Gastroesophageal sphincter (tissue), 3 donors: ENCODE data around the gene EPHA8.

ENCODE experiments used
- POLR2A ChIP-seq, 2 donors: fragments of 450-650 bp; IDR thresholded peaks; one replicate each; pipeline ENCODE4 v1.6.1; 2017; ENCODE audit warnings: antibody characterized with exemption in 2 of 2, mild to moderate bottlenecking in 2 of 2, moderate library complexity in 1 of 2
- POLR2AphosphoS5 ChIP-seq: sonication (generic); formaldehyde crosslinking; IDR thresholded peaks from one replicate; pipeline ENCODE4 v1.6.1; 2017; ENCODE audit warnings: antibody characterized with exemption
- TF ChIP-seq, protein P1 (sequence below), 4 experiments: fragments of 200-600 bp in 2 of 4; fragments of 450-650 bp in 2 of 4; sonication (generic) in 1 of 4; IDR thresholded peaks; one replicate each; pipeline ENCODE4 v1.5.1; 2017 to 2019; ENCODE audit warnings: antibody characterized with exemption in 4 of 4, mild to moderate bottlenecking in 2 of 4, moderate library complexity in 2 of 4

DNA sequence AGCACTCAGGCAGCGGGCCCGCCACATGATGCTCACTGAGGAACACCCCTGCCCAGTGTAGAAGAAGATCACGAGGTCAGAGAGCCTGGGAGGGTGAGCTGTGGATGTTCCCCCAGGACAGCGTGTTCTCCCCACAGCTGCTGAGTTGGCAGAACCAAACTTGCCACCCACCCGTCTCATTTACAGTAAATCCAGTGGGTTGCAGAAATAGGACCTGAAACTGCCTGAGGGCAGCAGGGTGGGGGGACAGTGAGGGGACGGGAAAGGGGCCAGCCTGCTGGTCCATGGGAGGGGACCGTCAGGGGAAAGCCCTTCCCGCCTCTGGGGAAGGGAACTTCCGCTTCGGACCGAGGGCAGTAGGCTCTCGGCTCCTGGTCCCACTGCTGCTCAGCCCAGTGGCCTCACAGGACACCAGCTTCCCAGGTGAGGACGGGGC lies 89.6 kb downstream of the EPHA8 start, which contains the start of gene C1QB:
- TF ChIP-seq, protein P1, sequence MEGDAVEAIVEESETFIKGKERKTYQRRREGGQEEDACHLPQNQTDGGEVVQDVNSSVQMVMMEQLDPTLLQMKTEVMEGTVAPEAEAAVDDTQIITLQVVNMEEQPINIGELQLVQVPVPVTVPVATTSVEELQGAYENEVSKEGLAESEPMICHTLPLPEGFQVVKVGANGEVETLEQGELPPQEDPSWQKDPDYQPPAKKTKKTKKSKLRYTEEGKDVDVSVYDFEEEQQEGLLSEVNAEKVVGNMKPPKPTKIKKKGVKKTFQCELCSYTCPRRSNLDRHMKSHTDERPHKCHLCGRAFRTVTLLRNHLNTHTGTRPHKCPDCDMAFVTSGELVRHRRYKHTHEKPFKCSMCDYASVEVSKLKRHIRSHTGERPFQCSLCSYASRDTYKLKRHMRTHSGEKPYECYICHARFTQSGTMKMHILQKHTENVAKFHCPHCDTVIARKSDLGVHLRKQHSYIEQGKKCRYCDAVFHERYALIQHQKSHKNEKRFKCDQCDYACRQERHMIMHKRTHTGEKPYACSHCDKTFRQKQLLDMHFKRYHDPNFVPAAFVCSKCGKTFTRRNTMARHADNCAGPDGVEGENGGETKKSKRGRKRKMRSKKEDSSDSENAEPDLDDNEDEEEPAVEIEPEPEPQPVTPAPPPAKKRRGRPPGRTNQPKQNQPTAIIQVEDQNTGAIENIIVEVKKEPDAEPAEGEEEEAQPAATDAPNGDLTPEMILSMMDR (IDR thresholded peaks at IDR 0.05), result no peak
- TF ChIP-seq POLR2AphosphoS5, result peak; percentile 25
- peak in 1 of 2 donors; percentile 38 for TF ChIP-seq POLR2A (IDR thresholded peaks at IDR 0.05)
